Endothelial cell of umbilical vein (primary cell): ENCODE results near the gene TRMT11. TPM values are rescaled to one million over a fixed set of nuclear protein-coding genes. Genes with fewer than 3 reads are reported as not detected.

Experiments
- BruUV-seq: library from RNA; stranded (reverse); fragments of 400-500 nt; replicated peaks from 2 replicates; lab custom pipeline; 2021; lab: Mats Ljungman, UMichigan
- CTCF ChIA-PET: fragments of 300-600, 350-600 bp; sonication (Branson Sonifier 250); formaldehyde crosslinking; loops from one replicate; lab custom pipeline; 2021; ENCODE audit warnings: antibody characterized with exemption, inconsistent platforms; lab: Charles Lee
- POLR2A ChIA-PET: fragments of 300-600, 350-600 bp; sonication (Branson Sonifier 250); formaldehyde crosslinking; loops from one replicate; lab custom pipeline; 2021; ENCODE audit warnings: antibody characterized with exemption, inconsistent platforms; lab: Charles Lee
- DNase-seq: peaks from one replicate; pipeline ENCODE4 v3.0.0-alpha.2; 2011; ENCODE audit warnings: low read depth, low spot score
- FAIRE-seq: peaks from 2 replicates; lab custom pipeline; 2011; peaks lifted over from hg19 to GRCh38; lab: Jason Lieb, UNC
- H2AFZ ChIP-seq: 2 replicates; pipeline ENCODE4 v1.6.0; 2012; ENCODE audit warnings: low read depth, low read length, control low read depth, inconsistent platforms
- H3K27ac ChIP-seq: 2 replicates; pipeline ENCODE4 v1.5.1; 2011; ENCODE audit warnings: low read depth, mild to moderate bottlenecking, control low read depth, low read length, moderate library complexity; ENCODE audit not compliant: insufficient read depth
- H3K27me3 ChIP-seq, 2 experiments: 2 replicates each; pipeline versions ENCODE4 v1.6.0 to v1.6.1; 2011; ENCODE audit warnings: low read length in 2 of 2, mixed read lengths in 1 of 2; ENCODE audit not compliant: control insufficient read depth in 2 of 2, insufficient read depth in 2 of 2
- H3K36me3 ChIP-seq, 2 experiments: 2 replicates in 1 of 2; 3 replicates in 1 of 2; pipeline ENCODE4 v1.5.1; 2011; ENCODE audit warnings: low read length in 2 of 2, mild to moderate bottlenecking in 1 of 2, moderate library complexity in 1 of 2; ENCODE audit not compliant: control insufficient read depth in 2 of 2, insufficient read depth in 2 of 2; ENCODE audit errors: extremely low read depth in 1 of 2
- H3K4me1 ChIP-seq: 3 replicates; pipeline ENCODE4 v1.5.1; 2011; ENCODE audit warnings: mild to moderate bottlenecking, low read length; ENCODE audit not compliant: control insufficient read depth, insufficient read depth; ENCODE audit errors: extremely low read depth
- H3K4me2 ChIP-seq: 2 replicates; pipeline ENCODE4 v1.6.1; 2011; ENCODE audit warnings: low read length, control low read depth, mixed read lengths; ENCODE audit not compliant: insufficient read depth
- H3K4me3 ChIP-seq, 3 experiments: fragments of 200-600 bp in 1 of 3; sonication (generic), shearing (Covaris generic) in 1 of 3; replicated peaks in 1 of 3; 2 replicates each; pipeline ENCODE4 v1.5.1; 2011 to 2016; ENCODE audit warnings: control low read depth in 3 of 3, low read length in 3 of 3, mild to moderate bottlenecking in 2 of 3, inconsistent platforms in 1 of 3, low read depth in 1 of 3, moderate library complexity in 1 of 3; ENCODE audit not compliant: insufficient read depth in 1 of 3
- H3K79me2 ChIP-seq: 2 replicates; pipeline ENCODE4 v1.6.0; 2012; ENCODE audit warnings: low read length, inconsistent platforms; ENCODE audit not compliant: control insufficient read depth, insufficient read depth
- H3K9ac ChIP-seq: replicated peaks from 2 replicates; pipeline ENCODE3; 2011; ENCODE audit warnings: low read length, control low read depth; ENCODE audit not compliant: insufficient read depth; ENCODE audit errors: extremely low read depth
- H3K9me1 ChIP-seq: replicated peaks from 3 replicates; pipeline ENCODE4 v1.6.0; 2011; ENCODE audit warnings: mild to moderate bottlenecking, low read length; ENCODE audit not compliant: control insufficient read depth, insufficient read depth; ENCODE audit errors: extremely low read depth
- H3K9me3 ChIP-seq: replicated peaks from 2 replicates; pipeline ENCODE4 v1.5.1; 2012; ENCODE audit warnings: low read length, inconsistent platforms; ENCODE audit not compliant: control insufficient read depth, insufficient read depth
- H4K20me1 ChIP-seq: replicated peaks from 2 replicates; pipeline ENCODE3; 2011; ENCODE audit warnings: mild to moderate bottlenecking, low read length; ENCODE audit not compliant: control insufficient read depth, insufficient read depth; ENCODE audit errors: extremely low read depth
- EZH2 ChIP-seq: IDR thresholded peaks from 2 replicates; pipeline ENCODE4 v1.6.1; 2012; ENCODE audit warnings: borderline replicate concordance, low read depth, mild to moderate bottlenecking, moderate library complexity, low read length, inconsistent platforms; ENCODE audit not compliant: severe bottlenecking
- FOS ChIP-seq: IDR thresholded peaks from 2 replicates; pipeline ENCODE4 v1.6.1; 2011; ENCODE audit warnings: mild to moderate bottlenecking, low read length, moderate library complexity, borderline replicate concordance; ENCODE audit not compliant: insufficient read depth
- GATA2 ChIP-seq: IDR thresholded peaks from 2 replicates; pipeline ENCODE4 v1.7.0; 2011; ENCODE audit warnings: low read depth, mild to moderate bottlenecking, moderate library complexity, mixed read lengths, low read length; ENCODE audit not compliant: insufficient read length, insufficient read depth
- JUN ChIP-seq: IDR thresholded peaks from 2 replicates; pipeline ENCODE4 v1.6.1; 2011; ENCODE audit warnings: borderline replicate concordance, low read depth; ENCODE audit not compliant: insufficient read length, insufficient read depth
- MAX ChIP-seq: IDR thresholded peaks from 2 replicates; pipeline ENCODE4 v1.6.1; 2011; ENCODE audit not compliant: insufficient read depth, insufficient read length
- MYC ChIP-seq: IDR thresholded peaks from one replicate; pipeline ENCODE4 v1.6.1; 2011; ENCODE audit warnings: mild to moderate bottlenecking, low read depth, low read length
- POLR2A ChIP-seq: IDR thresholded peaks from 2 replicates; pipeline ENCODE4 v1.6.1; 2012; ENCODE audit warnings: low read depth, mild to moderate bottlenecking, control low read depth, low read length
- POLR2AphosphoS5 ChIP-seq: IDR thresholded peaks from 2 replicates; pipeline ENCODE4 v1.6.1; 2012; ENCODE audit warnings: low read depth, mild to moderate bottlenecking, control low read depth, low read length, moderate library complexity; ENCODE audit not compliant: insufficient read depth
- dilution Hi-C: fragments of 300-500 bp; cut with MboI; formaldehyde crosslinking; loops from one replicate; pipeline ENCODE4 v1.15.0; 2019; ENCODE audit warnings: low sequenced_read_pairs; ENCODE audit not compliant: extremely low pct_ligation_motif_present
- intact Hi-C: fragments of 100-400 bp; cut with micrococcal nuclease; formaldehyde crosslinking; loops from one replicate; pipeline ENCODE4 v1.10.0; 2022
- polyA plus RNA-seq, 4 experiments: library from polyadenylated mRNA; depleted of rRNA in 3 of 4; stranded (reverse) in 3 of 4; unstranded in 1 of 4; fragments of >200 nt; gene quantifications; 2 replicates each; pipeline versions ENCODE4 v1.2.1 to v1.2.3, GENCODE V29; 2011 to 2012; ENCODE audit warnings: missing spikeins in 1 of 4
- total RNA-seq: library from RNA; stranded (reverse); gene quantifications from 2 replicates; pipeline ENCODE4 v1.2.3, GENCODE V29; 2021
- TF ChIP-seq, protein P1 (sequence below), 2 donors: IDR thresholded peaks; 1 replicate in 1 of 2; 2 replicates in 1 of 2; pipeline ENCODE4 v1.5.1; 2011; ENCODE audit warnings: low read length in 2 of 2, mild to moderate bottlenecking in 2 of 2, moderate library complexity in 2 of 2, control low read depth in 1 of 2, inconsistent platforms in 1 of 2, low read depth in 1 of 2; ENCODE audit not compliant: insufficient read depth in 1 of 2; ENCODE audit errors: extremely low read depth in 1 of 2

TRMT11 gene
- total and polyA plus RNA-seq, 2 donors (not counting 3 experiments of a cell fraction or from before 2014, with no cell fraction given) = 5.1 to 10.7 TPM

DNA sequence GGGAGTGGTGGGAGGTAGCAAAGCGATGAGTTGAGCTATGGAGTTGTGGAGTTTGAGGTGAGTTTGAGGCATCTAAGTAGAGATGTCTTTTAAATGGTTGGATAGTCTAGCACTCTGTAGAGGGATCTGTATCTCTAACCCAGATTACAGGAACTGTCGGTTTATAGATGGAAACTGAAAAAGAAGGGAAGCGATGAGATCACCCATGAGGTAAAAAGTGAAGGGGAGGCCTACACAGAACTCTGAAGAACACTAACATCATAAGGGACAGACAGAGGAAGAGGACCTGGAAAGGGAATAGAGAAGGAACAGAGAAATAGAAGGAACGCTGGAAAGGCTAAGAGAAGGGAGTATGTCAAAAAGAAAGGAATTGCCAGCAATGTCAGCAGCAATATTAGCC lies 27.3 kb upstream of the TRMT11 start:
- Histone ChIP-seq H3K4me3 (no peak overlapping the region), H3K4me1 (peaks cover 15% of the 10 kb centered on the region), H3K9ac (no peak overlapping the region), H3K27me3 (no peaks in the 10 kb centered on the region), H2AFZ (no peak overlapping the region), H3K4me2 (no peak overlapping the region), H3K36me3 (no peaks in the 10 kb centered on the region), H3K9me3 (no peaks in the 10 kb centered on the region), H3K9me1 (no peaks in the 10 kb centered on the region), H3K79me2 (no peaks in the 10 kb centered on the region), H4K20me1 (no peaks in the 10 kb centered on the region), H3K27ac (no peak overlapping the region)
- TF ChIP-seq, protein P1, sequence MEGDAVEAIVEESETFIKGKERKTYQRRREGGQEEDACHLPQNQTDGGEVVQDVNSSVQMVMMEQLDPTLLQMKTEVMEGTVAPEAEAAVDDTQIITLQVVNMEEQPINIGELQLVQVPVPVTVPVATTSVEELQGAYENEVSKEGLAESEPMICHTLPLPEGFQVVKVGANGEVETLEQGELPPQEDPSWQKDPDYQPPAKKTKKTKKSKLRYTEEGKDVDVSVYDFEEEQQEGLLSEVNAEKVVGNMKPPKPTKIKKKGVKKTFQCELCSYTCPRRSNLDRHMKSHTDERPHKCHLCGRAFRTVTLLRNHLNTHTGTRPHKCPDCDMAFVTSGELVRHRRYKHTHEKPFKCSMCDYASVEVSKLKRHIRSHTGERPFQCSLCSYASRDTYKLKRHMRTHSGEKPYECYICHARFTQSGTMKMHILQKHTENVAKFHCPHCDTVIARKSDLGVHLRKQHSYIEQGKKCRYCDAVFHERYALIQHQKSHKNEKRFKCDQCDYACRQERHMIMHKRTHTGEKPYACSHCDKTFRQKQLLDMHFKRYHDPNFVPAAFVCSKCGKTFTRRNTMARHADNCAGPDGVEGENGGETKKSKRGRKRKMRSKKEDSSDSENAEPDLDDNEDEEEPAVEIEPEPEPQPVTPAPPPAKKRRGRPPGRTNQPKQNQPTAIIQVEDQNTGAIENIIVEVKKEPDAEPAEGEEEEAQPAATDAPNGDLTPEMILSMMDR (IDR thresholded peaks at IDR 0.05; ENCODE audit: extremely low read depth in 1 of 2, insufficient read depth in 1 of 2, low read depth in 1 of 2, low read length in 2 of 2) = no peak
- TF ChIP-seq MYC = no peak
- TF ChIP-seq GATA2 = no peak
- no peak for TF ChIP-seq FOS
- no peak for TF ChIP-seq POLR2A
- no peak for TF ChIP-seq MAX
- TF ChIP-seq POLR2AphosphoS5 = no peak
- no peak for TF ChIP-seq JUN
- no peak for TF ChIP-seq EZH2
- dilution Hi-C loops = no loop called here
- ChIA-PET POLR2A (no interaction called here), CTCF (interaction anchor here (3.0 to 8.4 kb wide), 3 partner anchors 16 to 179 kb away, joined by 40 to 123 read pairs (median 46); no protein-coding TSS in a partner anchor)
- DNase-seq (no peak), FAIRE-seq (no peak)
- intact Hi-C loops = loop anchor here (5.0 kb wide), 2 partner anchors 102 to 647 kb away; no protein-coding TSS in a partner anchor
- no TSS peak for BruUV-seq
